A549 treated with AZD9567 at 1 μM for 4 hours (cell line): ENCODE data around the gene DOCK8. TPM values are rescaled to one million over a fixed set of nuclear protein-coding genes. Genes with fewer than 3 reads are reported as not detected.

Experiments used
- total RNA-seq: library from RNA; stranded (reverse); fragments of 200-300 nt; extraction: Qiagen RNA extraction; gene quantifications from 5 replicates; pipeline ENCODE4 v1.2.3, GENCODE V29; 2022; ENCODE audit not compliant: insufficient read depth

DOCK8 gene
- total RNA-seq, result 0.34 to 0.47 TPM (median 0.36 TPM) in 4 of 5 replicates, not detected in the other

DNA sequence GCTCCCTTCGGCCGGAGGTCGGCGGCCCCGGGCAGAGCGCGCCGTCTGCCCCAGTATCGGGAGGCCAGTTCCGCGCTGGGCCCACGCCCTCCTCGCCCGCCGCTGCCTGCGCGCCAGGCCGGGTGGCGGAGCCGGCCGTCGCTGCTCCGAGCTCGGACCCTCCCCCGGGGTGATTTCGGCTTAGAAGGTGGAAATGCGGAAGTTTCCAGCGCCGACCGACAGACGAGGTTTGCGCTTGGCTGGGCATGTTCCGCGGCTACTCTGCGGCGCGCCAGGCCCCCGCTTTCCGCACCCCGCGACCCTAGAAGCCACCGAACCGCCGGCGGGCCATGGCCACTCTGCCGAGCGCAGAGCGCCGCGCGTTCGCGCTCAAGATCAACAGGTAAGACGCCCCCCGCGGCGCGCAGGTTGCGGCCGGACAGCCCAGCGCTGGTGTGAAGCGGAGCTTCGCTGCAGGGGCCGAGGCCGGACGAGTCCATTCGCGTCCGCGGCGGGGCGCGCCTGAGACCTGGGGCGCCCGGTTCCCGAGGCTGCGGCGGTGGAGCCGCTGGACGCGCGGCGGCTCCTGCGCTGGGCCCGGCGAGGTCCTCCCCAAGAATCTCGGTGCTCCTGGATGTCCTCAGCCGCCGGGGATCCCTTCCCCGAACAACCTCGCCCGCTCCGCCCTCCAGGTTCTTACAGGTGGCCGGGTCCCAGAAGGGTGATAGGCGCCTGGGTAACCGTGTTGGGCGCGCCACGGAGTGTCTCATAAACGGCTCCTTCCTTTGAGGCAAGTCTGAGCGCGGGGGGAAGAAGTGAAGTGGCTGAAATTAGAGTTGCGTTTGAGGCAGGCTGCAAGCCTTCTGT, at the start of gene DOCK8:
TSS of gene DOCK8 (plus strand) at position 218 of the 846 bp plus-strand sequence. CDS start at position 330, 112 bp downstream.

DNA sequence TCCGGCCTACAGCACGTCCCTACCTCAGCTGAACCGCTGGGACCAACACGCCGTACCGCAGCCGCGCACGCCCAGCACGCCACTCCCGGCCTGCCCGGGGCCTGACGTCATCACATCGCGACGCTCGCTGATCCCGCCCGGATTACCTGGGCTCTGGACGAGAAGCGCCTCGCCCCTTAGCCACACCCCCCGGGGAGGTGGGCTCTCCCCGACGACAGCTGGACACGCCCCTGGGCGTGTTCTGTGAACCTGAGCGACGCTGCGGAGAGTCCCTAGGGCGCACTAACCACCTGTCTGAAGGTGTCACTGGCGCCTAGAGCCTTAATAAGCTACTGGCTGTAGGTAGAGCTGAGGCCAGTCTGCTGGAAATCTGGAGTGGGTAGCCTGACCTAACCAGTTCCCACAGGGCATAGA, 35.7 kb upstream of the DOCK8 start, which contains the start of gene ZNG1A:
TSS of gene ZNG1A (minus strand) at position 87 of the 414 bp plus-strand sequence. CDS start 87 bp downstream, outside the sequence.

GRCh38 chr9:503881-504852, 289.5 kb downstream of the DOCK8 start, which contains the start of gene KANK1:
Gene KANK1, plus strand, starts transcription at chr9:504695.

Other genes with a start within 250 kb of the DOCK8 start
- gene WASHC1, start 185.4 kb upstream of the DOCK8 start, total RNA-seq, result 8.6 to 12.3 TPM (median 11.5 TPM) in 5 replicates
- gene FOXD4, start 96.4 kb upstream of the DOCK8 start, total RNA-seq, result 0.45 to 0.66 TPM (median 0.52 TPM) in 4 of 5 replicates, not detected in the other
- gene ZNG1A, start 35.8 kb upstream of the DOCK8 start, total RNA-seq, result 28.1 to 45.2 TPM (median 28.9 TPM) in 5 replicates